GM12875 (cell line): Measurements from ENCODE around the gene USH2A.

Experiments used
- H3K4me3 ChIP-seq: one replicate; pipeline ENCODE4 v1.5.1; 2011; ENCODE audit warnings: low read depth, low read length, control low read depth
- CTCF ChIP-seq: IDR thresholded peaks from 2 replicates; pipeline ENCODE4 v1.5.1; 2011; ENCODE audit warnings: low read depth, mild to moderate bottlenecking, control low read depth, inconsistent platforms, low read length, moderate library complexity, borderline replicate concordance; ENCODE audit not compliant: insufficient read depth

Gene USH2A

GRCh38 chr1:216390956-216391355, 32.3 kb downstream of the USH2A start:
- no peak overlapping the region for H3K4me3 ChIP-seq
- no peak for TF ChIP-seq CTCF

GRCh38 chr1:216389774-216390173, 33.5 kb downstream of the USH2A start:
- TF ChIP-seq CTCF: no peak
- no peak overlapping the region for H3K4me3 ChIP-seq

GRCh38 chr1:216388558-216388957, 34.7 kb downstream of the USH2A start:
- TF ChIP-seq CTCF: no peak
- no peak overlapping the region for H3K4me3 ChIP-seq

GRCh38 chr1:216387782-216388181, 35.5 kb downstream of the USH2A start:
- no peak overlapping the region for H3K4me3 ChIP-seq
- no peak for TF ChIP-seq CTCF

- no peak for TF ChIP-seq CTCF
- H3K4me3 ChIP-seq: no peak overlapping the region
These were observed 43.8 kb downstream of the USH2A start for GRCh38 chr1:216379441-216379840.

GRCh38 chr1:216368249-216368648, 55.0 kb downstream of the USH2A start:
- TF ChIP-seq CTCF: no peak
- H3K4me3 ChIP-seq: no peak overlapping the region

GRCh38 chr1:216366979-216367378, 56.3 kb downstream of the USH2A start:
- TF ChIP-seq CTCF: no peak

More at GRCh38 chr1:216366979-216367378, 56.3 kb downstream of the USH2A start:
- H3K4me3 ChIP-seq: no peak overlapping the region
